Measurements from ENCODE around the gene PRKN.

GRCh38 chr6:161674930-161675682, 1052.5 kb downstream of the PRKN start:
- no peak for TF ChIP-seq POLR2A (IDR thresholded peaks at IDR 0.05)
- TF ChIP-seq CTCF (IDR thresholded peaks at IDR 0.05), result no peak

All from thyroid gland (tissue), 4 donors.